GM23248 (cell line): Measurements from ENCODE around the gene FCRLB.
"Not testable (repeated sequence)": the region's sequence is repeated elsewhere in the genome, so short reads cannot be mapped to it uniquely, and the experiment has no call there.

Source experiments
- EZH2 ChIP-seq: fragments of 200-600 bp; sonication (generic); IDR thresholded peaks from 2 replicates; pipeline ENCODE4 v1.6.1; 2018; ENCODE audit warnings: antibody characterized with exemption, mild to moderate bottlenecking; ENCODE audit not compliant: insufficient read depth, poor library complexity, severe bottlenecking
- EZH2phosphoT487 ChIP-seq: fragments of 200-600 bp; sonication (generic); IDR thresholded peaks from 2 replicates; pipeline ENCODE4 v1.6.1; 2018; ENCODE audit warnings: antibody characterized with exemption, moderate library complexity, mild to moderate bottlenecking, low read depth; ENCODE audit not compliant: insufficient read depth

- TF ChIP-seq EZH2, EZH2phosphoT487: not testable (repeated sequence)
These were observed 47.9 kb upstream of the FCRLB start for GRCh38 chr1:161673437-161673836.
